ENCODE results near the gene MCTP1.

MCTP1 gene

GRCh38 chr5:94928891-94929290, 356.0 kb downstream of the MCTP1 start:
- no peak for DNase-seq

GRCh38 chr5:94920570-94920969, 364.3 kb downstream of the MCTP1 start:
- no peak for DNase-seq

- DNase-seq: no peak
Observed at GRCh38 chr5:94916619-94917018, 368.3 kb downstream of the MCTP1 start.

- no peak for DNase-seq
Observed at GRCh38 chr5:94911276-94911675, 373.6 kb downstream of the MCTP1 start.

- DNase-seq: no peak
Observed at GRCh38 chr5:94910721-94911120, 374.2 kb downstream of the MCTP1 start.

GRCh38 chr5:94908889-94909480, 375.9 kb downstream of the MCTP1 start:
- DNase-seq: no peak

- no peak for DNase-seq
Observed at GRCh38 chr5:94906750-94907149, 378.1 kb downstream of the MCTP1 start.

GRCh38 chr5:94903726-94904125, 381.2 kb downstream of the MCTP1 start:
- DNase-seq: no peak

- DNase-seq: no peak
Observed at GRCh38 chr5:94901191-94901979, 383.5 kb downstream of the MCTP1 start.

GRCh38 chr5:94900006-94900505, 384.8 kb downstream of the MCTP1 start:
- DNase-seq: no peak

GRCh38 chr5:94893412-94894135, 391.3 kb downstream of the MCTP1 start:
- DNase-seq: no peak

GRCh38 chr5:94891972-94892371, 392.9 kb downstream of the MCTP1 start:
- DNase-seq: no peak

- DNase-seq: no peak
Observed at GRCh38 chr5:94891565-94891964, 393.3 kb downstream of the MCTP1 start.

- DNase-seq: no peak
Observed at GRCh38 chr5:94890907-94891306, 394.0 kb downstream of the MCTP1 start.

GRCh38 chr5:94888674-94889073, 396.2 kb downstream of the MCTP1 start:
- no peak for DNase-seq

- DNase-seq: no peak
Observed at GRCh38 chr5:94885931-94886330, 399.0 kb downstream of the MCTP1 start.

GRCh38 chr5:94884311-94884710, 400.6 kb downstream of the MCTP1 start:
- no peak for DNase-seq

- no peak for DNase-seq
Observed at GRCh38 chr5:94872526-94872925, 412.4 kb downstream of the MCTP1 start.

- no peak for DNase-seq
Observed at GRCh38 chr5:94870511-94871183, 414.2 kb downstream of the MCTP1 start.

- DNase-seq: no peak
Observed at GRCh38 chr5:94869921-94870320, 415.0 kb downstream of the MCTP1 start.

- DNase-seq: no peak
Observed at GRCh38 chr5:94863951-94864350, 420.9 kb downstream of the MCTP1 start.

- no peak for DNase-seq
Observed at GRCh38 chr5:94857111-94857510, 427.8 kb downstream of the MCTP1 start.

GRCh38 chr5:94856257-94856800, 428.6 kb downstream of the MCTP1 start:
- DNase-seq: no peak

Measured in NCI-H1436 treated with DMSO at 0.1 percent for 48 hours (cell line).